ENCODE results near the gene LRRC28. TPM values are rescaled to one million over a fixed set of nuclear protein-coding genes. Genes with fewer than 3 reads are reported as not detected.

Gene LRRC28
- total RNA-seq, 4 donors from 2014 or later, result 56.5 to 82.7 (median 64.2) TPM

GRCh38 chr15:99425657-99426301 is 174.5 kb downstream of the LRRC28 start:
- 84 to 100% methylated on average over 1 to 18 of the region's 19 CpGs for WGBS, 2 donors (ENCODE audit: low coverage in 1 of 2)
- DNase-seq, result peak; percentile 11
- no peaks in the 10 kb centered on the region for H3K27me3 ChIP-seq
- in situ Hi-C loops (cut with MboI; ENCODE audit: low pct_ligation_motif_present in 1 of 4, low pct_unique_long_range_greater_than_20kb in 1 of 4, low sequenced_read_pairs in 3 of 4) (no loop called here), intact Hi-C loops (cut with DNase I; ENCODE audit: low total_unique reads) (no loop called here)
- TF ChIP-seq, protein P1, sequence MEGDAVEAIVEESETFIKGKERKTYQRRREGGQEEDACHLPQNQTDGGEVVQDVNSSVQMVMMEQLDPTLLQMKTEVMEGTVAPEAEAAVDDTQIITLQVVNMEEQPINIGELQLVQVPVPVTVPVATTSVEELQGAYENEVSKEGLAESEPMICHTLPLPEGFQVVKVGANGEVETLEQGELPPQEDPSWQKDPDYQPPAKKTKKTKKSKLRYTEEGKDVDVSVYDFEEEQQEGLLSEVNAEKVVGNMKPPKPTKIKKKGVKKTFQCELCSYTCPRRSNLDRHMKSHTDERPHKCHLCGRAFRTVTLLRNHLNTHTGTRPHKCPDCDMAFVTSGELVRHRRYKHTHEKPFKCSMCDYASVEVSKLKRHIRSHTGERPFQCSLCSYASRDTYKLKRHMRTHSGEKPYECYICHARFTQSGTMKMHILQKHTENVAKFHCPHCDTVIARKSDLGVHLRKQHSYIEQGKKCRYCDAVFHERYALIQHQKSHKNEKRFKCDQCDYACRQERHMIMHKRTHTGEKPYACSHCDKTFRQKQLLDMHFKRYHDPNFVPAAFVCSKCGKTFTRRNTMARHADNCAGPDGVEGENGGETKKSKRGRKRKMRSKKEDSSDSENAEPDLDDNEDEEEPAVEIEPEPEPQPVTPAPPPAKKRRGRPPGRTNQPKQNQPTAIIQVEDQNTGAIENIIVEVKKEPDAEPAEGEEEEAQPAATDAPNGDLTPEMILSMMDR (IDR thresholded peaks at IDR 0.05), result no peak
- no peak for TF ChIP-seq EP300 (IDR thresholded peaks at IDR 0.05; ENCODE audit: low read depth)
- H3K4me3 ChIP-seq, result no peak overlapping the region
- H3K36me3 ChIP-seq, result no peaks in the 10 kb centered on the region
- H3K4me1 ChIP-seq, result peaks cover 0 to 32% (median 10%) of the 10 kb centered on the region in 4 donors
- H3K9me3 ChIP-seq, result no peaks in the 10 kb centered on the region
- peak overlapping the region; percentile 40 to 78 (median 54) for H3K27ac ChIP-seq

GRCh38 chr15:99426431-99427105 is 175.3 kb downstream of the LRRC28 start:
- TF ChIP-seq, protein P1 (IDR thresholded peaks at IDR 0.05), result no peak
- no peak for TF ChIP-seq POLR2A (IDR thresholded peaks at IDR 0.05)
- TF ChIP-seq EP300 (IDR thresholded peaks at IDR 0.05; ENCODE audit: low read depth), result no peak
- no peak for TF ChIP-seq POLR2AphosphoS5 (IDR thresholded peaks at IDR 0.05)
- H3K27me3 ChIP-seq, result no peaks in the 10 kb centered on the region
- no peak overlapping the region for H3K4me3 ChIP-seq
- H3K27ac ChIP-seq, result peak overlapping the region in 1 of 4 donors; percentile 78
- peak; percentile 52 for DNase-seq
- peaks cover 0 to 27% (median 10%) of the 10 kb centered on the region in 4 donors for H3K4me1 ChIP-seq
- no peaks in the 10 kb centered on the region for H3K36me3 ChIP-seq
- H3K9me3 ChIP-seq, result no peaks in the 10 kb centered on the region
- intact Hi-C loops (cut with DNase I; ENCODE audit: low total_unique reads) (no loop called here), in situ Hi-C loops (cut with MboI; ENCODE audit: low pct_ligation_motif_present in 1 of 4, low pct_unique_long_range_greater_than_20kb in 1 of 4, low sequenced_read_pairs in 3 of 4) (no loop called here)
- WGBS, 2 donors (ENCODE audit: low coverage in 1 of 2), result 65 to 80% methylated on average over 7 to 26 of the region's 26 CpGs

DNA sequence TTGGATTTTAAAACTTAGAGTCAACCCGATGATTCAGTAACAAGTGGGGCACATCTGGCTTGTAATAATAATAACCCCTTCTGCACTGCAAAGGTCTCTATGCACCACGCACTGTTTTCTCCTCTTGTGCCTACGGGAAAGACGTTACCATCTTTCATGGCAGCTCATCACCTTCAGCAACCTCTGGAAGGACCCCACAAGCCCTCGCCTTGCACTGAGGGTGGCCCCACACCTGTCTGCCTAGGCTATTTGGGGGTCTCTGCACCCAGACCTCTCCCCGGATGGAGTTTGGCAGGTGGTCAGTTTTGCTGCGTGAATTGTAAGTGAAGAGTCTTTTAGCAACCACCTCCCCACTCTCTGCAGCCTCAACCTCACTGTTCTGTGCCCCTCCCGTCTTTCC is 175.9 kb downstream of the LRRC28 start:
- Histone ChIP-seq H3K9me3 (no peaks in the 10 kb centered on the region), H3K27ac (no peak overlapping the region), H3K4me1 (peaks cover 0 to 27% (median 10%) of the 10 kb centered on the region in 4 donors), H3K36me3 (no peaks in the 10 kb centered on the region), H3K27me3 (no peaks in the 10 kb centered on the region), H3K4me3 (no peak overlapping the region)
- DNase-seq, result no peak
- WGBS, 2 donors (ENCODE audit: low coverage in 1 of 2), result 87% methylated on average over 8 of the region's 8 CpGs; no CpG with 5 or more reads in 1 of the 2 donors
- no peak for TF ChIP-seq POLR2A (IDR thresholded peaks at IDR 0.05)
- no peak for TF ChIP-seq EP300 (IDR thresholded peaks at IDR 0.05; ENCODE audit: low read depth)
- no peak for TF ChIP-seq POLR2AphosphoS5 (IDR thresholded peaks at IDR 0.05)
- TF ChIP-seq, protein P1 (IDR thresholded peaks at IDR 0.05), result no peak
- in situ Hi-C loops (cut with MboI; ENCODE audit: low pct_ligation_motif_present in 1 of 4, low pct_unique_long_range_greater_than_20kb in 1 of 4, low sequenced_read_pairs in 3 of 4), result no loop called here
- intact Hi-C loops (cut with DNase I; ENCODE audit: low total_unique reads), result no loop called here

GRCh38 chr15:99427668-99428361 is 176.5 kb downstream of the LRRC28 start:
- no peak for DNase-seq
- Histone ChIP-seq H3K4me3 (no peak overlapping the region), H3K9me3 (no peaks in the 10 kb centered on the region), H3K36me3 (no peaks in the 10 kb centered on the region), H3K27ac (no peak overlapping the region), H3K4me1 (peaks cover 0 to 29% (median 11%) of the 10 kb centered on the region in 4 donors), H3K27me3 (no peaks in the 10 kb centered on the region)
- no peak for TF ChIP-seq POLR2A (IDR thresholded peaks at IDR 0.05)
- no peak for TF ChIP-seq EP300 (IDR thresholded peaks at IDR 0.05; ENCODE audit: low read depth)
- no peak for TF ChIP-seq POLR2AphosphoS5 (IDR thresholded peaks at IDR 0.05)
- TF ChIP-seq, protein P1 (IDR thresholded peaks at IDR 0.05), result no peak
- intact Hi-C loops (cut with DNase I; ENCODE audit: low total_unique reads), result no loop called here
- 92% methylated on average over 15 to 22 of the region's 22 CpGs for WGBS, 2 donors (ENCODE audit: low coverage in 1 of 2)
- in situ Hi-C loops (cut with MboI; ENCODE audit: low pct_ligation_motif_present in 1 of 4, low pct_unique_long_range_greater_than_20kb in 1 of 4, low sequenced_read_pairs in 3 of 4), result no loop called here
